HG03565 (cell line): ENCODE data around the gene GCNT3.
"Not testable (repeated sequence)": the region's sequence is repeated elsewhere in the genome, so short reads cannot be mapped to it uniquely, and the experiment has no call there.

ENCODE experiments used
- ATAC-seq: cut with Tn5 transposase; IDR thresholded peaks from one replicate; pipeline ENCODE4 v1.9.1; 2021; ENCODE audit warnings: mild to moderate bottlenecking, moderate library complexity; ENCODE audit not compliant: unreplicated experiment

GCNT3 gene

DNA sequence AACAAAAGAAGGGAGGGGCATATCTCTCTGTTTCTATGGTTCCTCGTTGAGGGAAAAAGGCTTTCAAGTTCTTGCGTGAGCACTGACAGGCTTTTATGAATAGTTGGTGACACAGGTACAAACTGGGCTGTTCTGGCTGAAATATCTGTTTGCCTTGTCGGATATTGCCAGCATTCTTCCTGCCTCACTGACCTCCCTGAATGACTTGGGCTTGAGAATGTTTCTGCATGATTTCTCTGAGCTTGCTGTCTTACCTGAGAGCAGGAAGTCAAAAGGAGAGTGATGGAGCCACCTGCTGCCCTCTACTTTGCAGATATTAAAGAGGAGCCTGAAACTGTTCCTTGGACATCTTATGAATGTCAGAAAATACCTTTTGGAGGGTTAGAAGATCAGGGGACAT lies 4.8 kb downstream of the GCNT3 start:
- ATAC-seq: no peak

DNA sequence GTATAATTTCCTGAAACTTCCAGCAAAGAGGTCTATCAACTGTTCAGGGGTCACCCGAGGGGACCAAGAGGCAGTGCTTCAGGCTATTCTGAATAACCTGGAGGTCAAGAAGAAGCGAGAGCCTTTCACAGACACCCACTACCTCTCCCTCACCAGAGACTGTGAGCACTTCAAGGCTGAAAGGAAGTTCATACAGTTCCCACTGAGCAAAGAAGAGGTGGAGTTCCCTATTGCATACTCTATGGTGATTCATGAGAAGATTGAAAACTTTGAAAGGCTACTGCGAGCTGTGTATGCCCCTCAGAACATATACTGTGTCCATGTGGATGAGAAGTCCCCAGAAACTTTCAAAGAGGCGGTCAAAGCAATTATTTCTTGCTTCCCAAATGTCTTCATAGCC lies 6.8 kb downstream of the GCNT3 start:
- no peak for ATAC-seq

DNA sequence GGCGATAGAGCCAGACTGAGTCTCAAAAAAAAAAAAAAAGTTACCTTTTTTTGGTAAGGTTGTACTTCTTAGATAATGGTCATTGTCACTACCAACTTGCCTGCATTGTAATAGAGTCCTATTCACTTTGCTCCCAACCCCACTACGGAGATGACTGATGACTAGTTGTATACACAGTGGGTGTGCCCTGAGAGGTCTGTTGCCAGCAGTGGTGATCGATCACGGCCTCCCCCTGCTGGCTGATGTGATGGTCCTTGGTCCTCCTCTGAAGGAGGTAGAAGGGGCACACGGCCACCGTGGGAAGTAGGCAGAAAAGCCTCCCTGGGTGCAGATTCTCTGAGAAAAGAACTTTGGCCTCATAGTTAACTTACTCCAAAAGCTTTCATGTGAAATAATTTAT lies 10.7 kb downstream of the GCNT3 start:
- peak; percentile 73 for ATAC-seq

DNA sequence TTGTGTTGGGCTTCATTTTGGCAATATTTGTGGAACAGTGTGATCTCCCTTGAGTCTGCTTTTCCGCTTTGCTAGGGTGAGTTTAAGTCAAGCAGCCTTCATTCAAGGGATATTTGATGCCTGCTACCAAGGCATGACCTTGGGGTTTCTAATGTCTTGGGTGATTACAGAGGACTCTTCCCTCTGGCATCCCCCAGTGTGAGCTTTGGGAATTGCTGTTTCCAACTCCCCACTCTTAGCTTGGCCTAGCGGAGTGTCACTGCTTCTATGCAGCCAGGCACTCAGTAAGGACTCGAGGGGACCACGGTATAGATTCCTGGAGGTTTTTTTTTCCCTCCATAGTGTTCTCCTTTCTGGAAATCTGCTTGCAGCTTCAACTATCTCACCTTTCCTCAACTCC lies 21.1 kb downstream of the GCNT3 start:
- ATAC-seq: no peak

DNA sequence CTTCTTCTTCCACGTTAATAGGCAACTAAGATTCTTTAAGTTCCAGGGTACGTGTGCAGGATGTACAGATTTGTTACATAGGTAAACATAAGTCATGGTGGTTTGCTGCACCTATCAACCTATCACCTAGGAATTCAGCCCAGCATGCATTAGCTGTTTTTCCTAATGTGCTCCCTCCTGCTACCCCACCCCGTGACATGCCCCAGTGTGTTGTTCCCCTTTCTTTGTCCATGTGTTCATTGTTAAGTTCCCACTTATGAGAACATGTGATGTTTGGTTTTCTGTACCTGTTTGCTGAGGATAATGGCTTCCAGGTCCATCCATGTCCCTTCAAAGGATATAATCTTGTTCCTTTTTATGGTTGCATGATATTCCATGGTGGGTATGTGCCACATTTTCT lies 24.6 kb downstream of the GCNT3 start:
- no peak for ATAC-seq

DNA sequence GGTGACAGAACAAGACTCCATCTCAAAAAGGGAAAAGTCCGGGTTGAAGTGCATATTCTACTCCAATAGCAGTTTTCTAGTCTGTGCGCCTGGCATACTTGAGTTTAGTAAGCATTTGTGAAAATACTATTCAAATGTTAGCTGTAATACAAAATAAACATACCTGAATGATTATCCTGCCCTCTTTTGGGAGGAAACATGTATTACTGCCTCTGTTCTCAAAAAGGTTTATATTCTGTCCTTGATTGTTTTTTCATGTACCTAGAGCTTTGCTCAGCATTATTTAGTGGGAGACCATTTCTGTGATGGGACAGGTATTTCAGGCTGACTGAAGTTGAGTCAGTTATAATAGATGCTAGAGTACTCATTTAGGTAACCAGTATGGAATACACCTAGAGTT lies 25.9 kb downstream of the GCNT3 start:
- not testable (repeated sequence) for ATAC-seq

DNA sequence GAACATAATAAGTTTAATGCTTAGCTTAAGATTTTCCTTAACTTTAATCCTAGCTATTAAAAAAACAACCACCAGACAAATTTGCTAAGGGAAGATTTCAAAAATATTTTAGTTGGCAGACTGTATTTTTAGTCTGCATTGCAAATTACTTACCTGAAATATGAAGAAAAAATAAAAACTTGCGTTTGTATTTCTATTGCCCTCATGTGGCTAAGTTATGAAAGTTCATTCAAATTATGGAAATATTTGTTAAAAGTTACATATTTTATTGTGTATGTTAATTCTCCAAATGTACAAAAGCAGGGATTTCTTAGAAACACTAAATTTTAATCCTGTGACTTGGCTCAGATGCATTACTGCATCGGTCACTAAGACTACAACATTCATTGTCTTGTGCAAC lies 30.8 kb downstream of the GCNT3 start:
- no peak for ATAC-seq

DNA sequence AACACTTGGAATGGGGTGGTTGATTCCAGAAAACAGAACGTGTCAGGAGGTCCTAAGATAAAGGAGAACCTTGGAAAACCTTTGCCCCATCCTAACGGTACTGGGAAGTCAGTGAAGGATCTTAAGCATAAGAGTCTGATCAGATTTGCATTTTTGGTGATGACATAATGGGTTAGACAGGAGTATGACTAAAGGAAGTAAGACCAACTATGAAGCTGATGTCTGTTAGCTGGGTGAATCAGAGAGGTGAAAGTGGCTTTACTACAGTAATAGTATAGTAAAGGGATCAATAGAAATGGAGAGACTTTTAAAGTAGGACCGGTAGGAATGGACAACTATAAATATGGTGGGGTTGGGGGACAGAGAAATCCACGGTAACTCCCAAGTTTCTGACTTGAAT lies 33.2 kb downstream of the GCNT3 start:
- ATAC-seq: no peak

DNA sequence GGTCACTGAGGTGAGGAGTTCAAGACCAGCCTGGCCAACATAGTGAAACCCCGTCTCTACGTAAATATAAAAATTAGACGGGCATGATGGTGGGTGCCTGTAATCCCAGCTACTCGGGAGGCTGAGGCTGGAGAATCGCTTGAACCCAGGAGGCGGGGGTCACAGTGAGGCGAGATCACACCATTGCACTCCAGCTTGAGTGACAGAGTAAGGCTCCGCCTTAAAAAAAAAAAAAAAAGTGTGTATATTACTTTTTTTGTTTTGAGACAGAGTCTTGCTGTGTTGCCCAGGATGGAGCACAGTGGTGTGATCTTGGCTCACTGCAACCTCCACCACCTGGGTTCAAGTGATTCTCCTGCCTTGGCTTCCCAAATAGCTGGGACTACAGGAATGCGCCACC lies 34.2 kb downstream of the GCNT3 start:
- ATAC-seq: not testable (repeated sequence)

DNA sequence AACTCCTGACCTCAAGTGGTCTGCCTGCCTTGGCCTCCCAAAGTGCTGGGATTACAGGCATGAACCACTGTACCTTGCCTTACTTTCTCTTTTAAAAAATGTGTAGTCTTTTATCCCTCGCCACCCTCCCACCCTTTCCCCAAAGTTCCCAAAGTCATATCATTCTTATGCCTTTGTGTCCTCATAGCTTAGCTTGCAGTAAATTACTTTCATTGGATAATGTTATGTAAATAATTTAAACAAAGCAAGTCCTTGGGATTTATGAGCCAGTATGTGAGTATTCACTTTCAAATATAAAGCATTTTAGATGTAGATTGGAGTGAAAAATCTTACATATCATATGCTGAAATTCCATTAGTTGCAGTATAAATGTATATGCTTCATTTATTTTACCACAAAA lies 34.7 kb downstream of the GCNT3 start:
- ATAC-seq: no peak

DNA sequence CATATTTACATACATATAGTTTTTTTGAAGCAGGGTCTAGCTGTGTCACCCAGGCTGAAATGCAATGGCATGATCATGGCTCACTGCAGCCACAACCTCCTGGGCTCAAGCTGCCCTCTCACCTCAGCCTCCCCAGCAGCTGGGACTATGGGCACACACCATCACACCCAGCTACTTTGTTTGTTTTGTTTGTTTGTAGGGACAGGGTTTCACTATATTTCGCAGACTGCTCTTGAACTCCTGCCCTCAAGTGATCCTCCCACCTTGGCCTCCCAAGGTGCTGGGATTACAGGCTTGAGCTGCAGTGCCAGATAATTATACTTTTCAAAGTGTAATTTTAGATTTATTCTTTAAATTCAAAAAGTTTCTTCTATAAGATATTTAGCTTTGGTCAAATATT lies 35.5 kb downstream of the GCNT3 start:
- no peak for ATAC-seq

DNA sequence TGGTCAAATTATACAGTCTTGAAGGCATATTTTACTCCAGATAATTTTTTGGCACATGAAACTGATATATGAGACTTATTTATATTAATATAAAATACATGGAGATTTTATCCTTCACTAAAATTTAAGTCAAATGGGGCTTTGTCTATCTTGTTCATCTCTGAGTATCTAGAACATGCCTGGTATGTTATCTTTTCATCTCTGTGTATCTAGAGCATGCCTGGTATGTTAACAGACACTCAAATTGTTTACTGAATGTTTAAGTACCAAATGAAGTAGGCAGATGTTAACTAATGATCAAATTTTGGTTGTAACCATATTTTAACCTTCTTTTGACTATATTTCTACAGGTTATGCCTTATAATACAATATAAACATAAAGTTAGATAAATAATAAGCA lies 38.0 kb downstream of the GCNT3 start:
- ATAC-seq: no peak

DNA sequence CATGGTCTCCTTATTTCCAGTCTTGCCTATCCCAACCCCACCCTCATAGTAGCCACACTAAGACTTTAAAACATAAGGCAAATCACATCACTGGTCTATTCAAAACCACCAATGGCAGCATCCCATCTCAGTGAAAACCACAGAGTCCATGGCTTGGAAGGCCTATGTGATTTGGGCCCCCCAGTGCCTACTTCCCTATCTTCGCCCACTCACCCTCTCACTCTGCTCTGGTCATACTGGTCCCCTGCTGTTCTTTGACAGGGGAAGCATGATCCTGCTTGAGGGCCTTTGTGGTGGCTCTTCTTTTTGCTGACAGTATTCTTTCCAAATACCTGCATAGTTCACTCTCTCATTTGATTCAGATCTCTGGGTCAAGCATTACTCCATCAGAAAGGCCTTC lies 42.5 kb downstream of the GCNT3 start:
- ATAC-seq: no peak

DNA sequence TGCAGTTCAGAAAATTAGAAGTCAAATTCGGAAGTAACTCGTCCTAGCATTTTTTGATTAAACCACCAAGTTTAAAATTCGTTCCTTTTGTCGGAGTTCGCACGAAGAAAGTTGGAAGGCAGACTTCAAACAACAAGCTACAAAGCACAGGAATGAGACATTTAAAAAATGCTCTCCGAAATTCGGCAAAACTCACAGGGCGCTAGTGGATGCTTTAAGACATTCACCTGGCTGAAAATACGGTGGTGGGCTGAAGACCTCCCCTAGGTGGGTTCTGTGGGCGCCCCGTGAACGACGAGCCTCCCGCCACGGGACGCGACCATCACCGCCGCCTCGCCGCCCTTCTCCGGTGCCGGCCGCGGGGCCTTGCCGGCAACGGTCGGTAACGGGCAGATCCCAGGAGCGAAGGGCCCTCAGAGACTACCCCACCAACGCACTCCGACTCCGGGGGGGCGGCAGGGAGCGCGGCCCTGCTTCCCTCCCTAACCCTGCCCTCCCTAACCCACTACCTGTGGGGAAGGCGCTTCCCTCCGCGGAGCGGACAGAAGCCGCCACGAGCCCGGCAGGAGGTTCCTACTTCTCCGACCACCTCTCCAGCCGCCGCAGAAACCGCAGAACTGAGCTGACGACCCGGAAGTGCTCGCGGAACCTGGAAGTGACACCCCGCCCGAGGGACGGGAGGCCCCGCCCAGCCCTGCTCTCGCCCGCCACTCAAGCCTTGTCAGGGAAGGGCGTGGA lies 45.5 kb downstream of the GCNT3 start, which contains the start of gene GTF2A2:
GTF2A2 (minus strand) TSS at position 619 of the 738 bp plus-strand sequence. CDS start 5,238 bp downstream, outside the sequence.
- ATAC-seq: peak; percentile 95

DNA sequence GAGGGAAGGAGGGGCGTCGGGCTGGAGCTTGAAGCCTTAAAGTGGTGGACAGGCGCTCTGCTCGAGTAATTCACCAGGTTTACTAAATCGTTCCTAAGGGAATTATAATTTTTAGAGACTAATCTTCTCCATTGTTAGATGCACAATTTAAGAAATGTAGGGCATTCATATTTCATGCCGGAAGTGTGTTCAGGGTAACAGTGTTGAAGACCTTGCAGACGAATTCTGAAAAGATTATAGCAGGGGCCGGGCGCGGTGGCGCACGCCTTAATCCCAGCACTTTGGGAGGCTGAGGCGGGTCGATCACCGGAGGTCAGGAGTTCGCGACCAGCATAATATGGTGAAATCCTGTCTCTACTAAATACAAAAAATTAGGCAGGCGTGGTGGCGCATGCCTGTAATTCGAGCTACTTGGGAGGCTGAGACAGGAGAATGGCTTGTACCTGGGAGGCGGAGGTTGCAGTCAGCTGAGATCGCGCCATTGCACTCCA lies 46.1 kb downstream of the GCNT3 start:
- ATAC-seq: no peak

DNA sequence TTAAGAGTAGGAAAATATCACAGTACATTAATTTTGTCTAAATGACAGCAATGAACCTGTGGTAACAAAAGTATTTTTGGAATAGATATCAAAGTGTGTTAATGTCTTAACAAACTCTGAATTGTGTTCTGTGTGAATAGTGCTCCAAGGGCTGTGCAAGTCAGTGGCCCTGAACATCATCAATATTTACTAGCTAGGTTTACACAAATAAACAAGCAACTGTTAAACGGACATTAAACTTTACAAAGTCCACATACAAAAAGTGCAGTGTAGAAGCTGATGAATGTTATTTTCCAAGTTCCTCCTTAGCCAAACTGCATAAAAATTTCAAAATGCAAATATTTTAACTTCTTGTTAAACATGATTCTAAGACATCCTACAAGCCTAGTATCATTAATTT lies 47.8 kb downstream of the GCNT3 start:
- no peak for ATAC-seq

DNA sequence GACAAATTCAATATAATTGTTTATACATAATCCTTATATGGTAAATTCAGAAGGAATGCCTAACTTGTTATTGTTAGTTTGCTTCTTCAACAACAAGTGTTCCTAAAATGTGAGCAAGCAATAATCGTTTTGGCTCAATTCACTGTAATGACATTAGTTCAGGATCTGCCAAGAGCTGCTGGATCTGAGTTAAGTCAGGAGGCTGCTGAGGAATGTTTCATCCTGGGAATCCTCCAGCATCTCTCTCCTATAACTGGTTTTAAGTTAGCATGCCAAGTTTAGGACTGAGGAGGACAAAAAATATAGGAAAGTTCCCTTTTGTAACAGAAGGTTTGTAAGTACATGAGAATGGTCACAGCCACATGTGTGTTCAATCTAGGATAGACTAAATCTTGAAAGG lies 50.7 kb downstream of the GCNT3 start:
- no peak for ATAC-seq

DNA sequence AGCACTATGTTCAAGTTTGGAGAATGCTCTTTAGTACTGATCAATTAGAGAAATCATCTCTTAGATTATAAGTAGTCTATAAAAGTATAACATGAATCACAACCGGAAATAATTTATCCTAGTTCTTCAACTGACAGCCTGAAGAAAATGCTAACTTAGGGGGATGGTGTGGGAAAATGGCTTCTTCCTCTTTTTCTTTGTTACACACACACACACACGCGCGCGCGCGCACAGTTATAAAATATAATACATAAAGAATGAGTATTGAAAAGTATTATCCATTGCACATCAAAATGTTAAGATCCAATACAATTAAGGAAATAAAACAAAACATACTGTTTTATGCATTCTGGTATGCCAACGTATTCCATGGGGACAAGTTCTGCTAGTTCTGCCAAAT lies 57.0 kb downstream of the GCNT3 start:
- ATAC-seq: no peak
